ENCODE measurements around the gene DNAJB8. TPM values are rescaled to one million over a fixed set of nuclear protein-coding genes. Genes with fewer than 3 reads are reported as not detected.

Gene DNAJB8
- total and polyA plus RNA-seq, 9 of the 15 experiments (the other 6 are each of a cell fraction or from before 2014, with no cell fraction given) = not detected

- no peak for TF ChIP-seq HNRNPK (IDR thresholded peaks at IDR 0.05; ENCODE audit: low read depth, low read length, poor library complexity, severe bottlenecking)
- no peak for TF ChIP-seq DIDO1 (tag; IDR thresholded peaks at IDR 0.05; ENCODE audit: low read depth)
- TF ChIP-seq ZNF511 (CRISPR knock-in tag; IDR thresholded peaks at IDR 0.05) = no peak
- no peak for TF ChIP-seq ZNF121 (CRISPR knock-in tag; conservative IDR thresholded peaks at IDR 0.05)
- TF ChIP-seq ZNF766 (CRISPR knock-in tag; conservative IDR thresholded peaks at IDR 0.05) = peak; percentile 13
- peak; percentile 85 for TF ChIP-seq SMARCE1 (IDR thresholded peaks at IDR 0.05)
- TF ChIP-seq SMARCC2 (IDR thresholded peaks at IDR 0.05; ENCODE audit: low read depth) = peak; percentile 66; the same call in 1 of the 2 replicates
- TF ChIP-seq HNRNPL (IDR thresholded peaks at IDR 0.05; ENCODE audit: low read depth, low read length) = peak; percentile 99
- peak; percentile 43 for TF ChIP-seq PML (IDR thresholded peaks at IDR 0.05; ENCODE audit: low read length)
- TF ChIP-seq NFE2 (IDR thresholded peaks at IDR 0.05; ENCODE audit: low read depth) = peak; percentile 91
- no peak for TF ChIP-seq STAT6 (CRISPR knock-in tag; IDR thresholded peaks at IDR 0.05)
- TF ChIP-seq ZNF184 (CRISPR knock-in tag; IDR thresholded peaks at IDR 0.05) = no peak
- no peak for TF ChIP-seq ZNF232 (CRISPR knock-in tag; IDR thresholded peaks at IDR 0.05)
- TF ChIP-seq ATF7 (IDR thresholded peaks at IDR 0.05) = peak; percentile 50; the same call in 1 of the 2 replicates
- no peak for TF ChIP-seq MYC (IDR thresholded peaks at IDR 0.05; ENCODE audit: low read depth, low read length)
- TF ChIP-seq MYC (CRISPR knock-in tag; IDR thresholded peaks at IDR 0.05; ENCODE audit: borderline replicate concordance, low read depth) = peak; percentile 76; the same call in 1 of the 2 replicates
- peak; percentile 39; the same call in 1 of the 2 replicates for TF ChIP-seq IFI16 (CRISPR knock-in tag; IDR thresholded peaks at IDR 0.05)
- peak; percentile 54 to 64 for TF ChIP-seq KDM1A (IDR thresholded peaks at IDR 0.05)
- peak; percentile 36; the same call in 1 of the 2 replicates for TF ChIP-seq HSF4 (CRISPR knock-in tag; IDR thresholded peaks at IDR 0.05; ENCODE audit: borderline replicate concordance)
- TF ChIP-seq POLR2H (tag; IDR thresholded peaks at IDR 0.05; ENCODE audit: low read depth) = peak; percentile 85
- TF ChIP-seq E4F1 (CRISPR knock-in tag; IDR thresholded peaks at IDR 0.05; ENCODE audit: borderline replicate concordance) = no peak; the same call in 1 of the 2 replicates
- no peak for TF ChIP-seq BMI1 (IDR thresholded peaks at IDR 0.05; ENCODE audit: low read length)
- TF ChIP-seq CHD1 (IDR thresholded peaks at IDR 0.05; ENCODE audit: low read length) = peak; percentile 77
These were observed 50.7 kb downstream of the DNAJB8 start (continued) for GRCh38 chr3:128415773-128416577.

Measured in K562 (cell line).